ENCODE measurements around the gene SLC5A10. TPM values are rescaled to one million over a fixed set of nuclear protein-coding genes. Genes with fewer than 3 reads are reported as not detected.

The SLC5A10 gene
- polyA plus RNA-seq, 1 of the 3 experiments (the other 2 are of a cell fraction), result not detected

DNA sequence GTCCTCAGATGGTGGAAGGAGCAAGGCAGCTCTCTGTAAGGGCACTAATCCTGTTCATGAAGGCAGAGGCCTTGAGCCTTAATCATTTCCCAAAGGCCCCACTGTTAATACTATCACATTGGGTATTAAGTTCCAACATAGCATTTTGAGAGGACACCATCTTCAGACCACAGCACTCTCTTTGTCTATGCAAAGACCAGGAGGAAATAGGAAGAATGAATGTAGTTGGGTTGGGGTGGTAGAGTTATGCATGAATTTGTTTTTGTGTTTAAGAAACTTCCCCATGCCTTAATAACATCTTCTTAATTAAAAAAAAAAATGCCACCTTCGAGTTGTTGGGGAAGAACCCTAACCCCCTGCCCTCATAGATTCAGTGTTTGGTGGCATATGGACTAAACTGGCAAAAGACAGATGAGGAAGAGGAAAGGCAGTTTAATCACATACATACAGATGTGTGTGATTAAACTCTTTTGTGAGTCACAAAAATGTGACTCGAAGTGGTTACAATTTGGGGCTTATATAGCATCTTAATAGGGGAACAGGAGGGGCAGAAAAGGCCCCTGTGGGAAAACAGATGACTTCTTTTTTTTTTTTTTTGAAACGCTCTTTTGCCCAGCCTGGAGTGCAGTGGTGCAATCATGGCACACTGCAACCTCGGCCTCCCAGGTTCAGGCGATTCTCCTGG is 35.0 kb upstream of the SLC5A10 start:
- peak overlapping the region in 1 of 2 experiments; percentile 36; a peak in 2 of 4 replicates for H3K27ac ChIP-seq (ENCODE audit: low read depth in 2 of 2, low read length in 1 of 2)
- TF ChIP-seq SIN3A (IDR thresholded peaks at IDR 0.05; ENCODE audit: borderline replicate concordance, low read depth, low read length) (no peak), GABPA (IDR thresholded peaks at IDR 0.05; ENCODE audit: low read depth) (no peak), EP300 (IDR thresholded peaks at IDR 0.05; ENCODE audit: borderline replicate concordance in 1 of 2, low read depth in 1 of 2, low read length in 1 of 2) (no peak), PBX3 (IDR thresholded peaks at IDR 0.05) (no peak), GATA2 (CRISPR knock-in tag; IDR thresholded peaks at IDR 0.05) (no peak), NFIC (IDR thresholded peaks at IDR 0.05; ENCODE audit: borderline replicate concordance) (no peak), TCF12 (IDR thresholded peaks at IDR 0.05) (no peak), POLR2AphosphoS5 (IDR thresholded peaks at IDR 0.05; ENCODE audit: low read depth, low read length) (no peak), TAF1 (IDR thresholded peaks at IDR 0.05; ENCODE audit: borderline replicate concordance, low read depth, low read length) (no peak), RXRA (IDR thresholded peaks at IDR 0.05; ENCODE audit: borderline replicate concordance, low read depth) (no peak), RCOR1 (IDR thresholded peaks at IDR 0.05; ENCODE audit: low read length) (no peak), FOXJ3 (CRISPR knock-in tag; IDR thresholded peaks at IDR 0.05) (no peak), YY1 (IDR thresholded peaks at IDR 0.05; ENCODE audit: low read depth) (no peak), CHD2 (IDR thresholded peaks at IDR 0.05; ENCODE audit: low read length, partially characterized antibody) (no peak), FOSL2 (IDR thresholded peaks at IDR 0.05; ENCODE audit: borderline replicate concordance, low read depth) (no peak)
- TF ChIP-seq, protein P1, sequence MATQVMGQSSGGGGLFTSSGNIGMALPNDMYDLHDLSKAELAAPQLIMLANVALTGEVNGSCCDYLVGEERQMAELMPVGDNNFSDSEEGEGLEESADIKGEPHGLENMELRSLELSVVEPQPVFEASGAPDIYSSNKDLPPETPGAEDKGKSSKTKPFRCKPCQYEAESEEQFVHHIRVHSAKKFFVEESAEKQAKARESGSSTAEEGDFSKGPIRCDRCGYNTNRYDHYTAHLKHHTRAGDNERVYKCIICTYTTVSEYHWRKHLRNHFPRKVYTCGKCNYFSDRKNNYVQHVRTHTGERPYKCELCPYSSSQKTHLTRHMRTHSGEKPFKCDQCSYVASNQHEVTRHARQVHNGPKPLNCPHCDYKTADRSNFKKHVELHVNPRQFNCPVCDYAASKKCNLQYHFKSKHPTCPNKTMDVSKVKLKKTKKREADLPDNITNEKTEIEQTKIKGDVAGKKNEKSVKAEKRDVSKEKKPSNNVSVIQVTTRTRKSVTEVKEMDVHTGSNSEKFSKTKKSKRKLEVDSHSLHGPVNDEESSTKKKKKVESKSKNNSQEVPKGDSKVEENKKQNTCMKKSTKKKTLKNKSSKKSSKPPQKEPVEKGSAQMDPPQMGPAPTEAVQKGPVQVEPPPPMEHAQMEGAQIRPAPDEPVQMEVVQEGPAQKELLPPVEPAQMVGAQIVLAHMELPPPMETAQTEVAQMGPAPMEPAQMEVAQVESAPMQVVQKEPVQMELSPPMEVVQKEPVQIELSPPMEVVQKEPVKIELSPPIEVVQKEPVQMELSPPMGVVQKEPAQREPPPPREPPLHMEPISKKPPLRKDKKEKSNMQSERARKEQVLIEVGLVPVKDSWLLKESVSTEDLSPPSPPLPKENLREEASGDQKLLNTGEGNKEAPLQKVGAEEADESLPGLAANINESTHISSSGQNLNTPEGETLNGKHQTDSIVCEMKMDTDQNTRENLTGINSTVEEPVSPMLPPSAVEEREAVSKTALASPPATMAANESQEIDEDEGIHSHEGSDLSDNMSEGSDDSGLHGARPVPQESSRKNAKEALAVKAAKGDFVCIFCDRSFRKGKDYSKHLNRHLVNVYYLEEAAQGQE (IDR thresholded peaks at IDR 0.05; ENCODE audit: low read depth, low read length), result no peak
- TF ChIP-seq, protein P2, sequence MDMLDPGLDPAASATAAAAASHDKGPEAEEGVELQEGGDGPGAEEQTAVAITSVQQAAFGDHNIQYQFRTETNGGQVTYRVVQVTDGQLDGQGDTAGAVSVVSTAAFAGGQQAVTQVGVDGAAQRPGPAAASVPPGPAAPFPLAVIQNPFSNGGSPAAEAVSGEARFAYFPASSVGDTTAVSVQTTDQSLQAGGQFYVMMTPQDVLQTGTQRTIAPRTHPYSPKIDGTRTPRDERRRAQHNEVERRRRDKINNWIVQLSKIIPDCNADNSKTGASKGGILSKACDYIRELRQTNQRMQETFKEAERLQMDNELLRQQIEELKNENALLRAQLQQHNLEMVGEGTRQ (IDR thresholded peaks at IDR 0.05; ENCODE audit: borderline replicate concordance, low read depth, low read length), result no peak
- H3K4me2 ChIP-seq, result no peak overlapping the region
- H3K4me1 ChIP-seq (ENCODE audit: control insufficient read depth in 1 of 2, insufficient read depth in 2 of 2, low read depth in 1 of 2, low read length in 1 of 2), result peaks cover 12 to 13% of the 10 kb centered on the region in 2 experiments; a peak in 3 of 4 replicates
- peaks cover 20% of the 10 kb centered on the region for H3F3A ChIP-seq (replicated peaks; ENCODE audit: insufficient read depth)
- no peaks in the 10 kb centered on the region for H4K20me1 ChIP-seq (ENCODE audit: insufficient read depth)
- ChIA-PET POLR2A (no interaction called here), CTCF (no interaction called here)
- H3K79me2 ChIP-seq (ENCODE audit: insufficient read depth), result no peaks in the 10 kb centered on the region
- no peak for DNase-seq
- H3K9ac ChIP-seq, result no peak overlapping the region
- no peaks in the 10 kb centered on the region for H3K9me2 ChIP-seq
- H3K27me3 ChIP-seq (ENCODE audit: insufficient read depth), result no peaks in the 10 kb centered on the region
- WGBS (ENCODE audit: low lambda C conversion rate), result 50% methylated on average over 5 of the region's 5 CpGs
- H2AFZ ChIP-seq (ENCODE audit: low read depth), result no peak overlapping the region
- H3K9me3 ChIP-seq, result no peaks in the 10 kb centered on the region
- H3K36me3 ChIP-seq (replicated peaks in 1 of 2; ENCODE audit: control insufficient read depth in 1 of 2, insufficient read depth in 2 of 2, low read length in 1 of 2), result peaks cover 0 to 8% of the 10 kb centered on the region in 2 experiments
- H3K4me3 ChIP-seq (ENCODE audit: low read depth in 2 of 2, low read length in 1 of 2), result no peak overlapping the region
